Hepatocyte (in vitro differentiated cells): ENCODE data around the gene CD40.

Source experiments
- CTCF ChIP-seq: fragments of 200-600 bp; sonication (generic); IDR thresholded peaks from 2 replicates; pipeline ENCODE4 v1.5.1; 2016; ENCODE audit warnings: antibody characterized with exemption, mild to moderate bottlenecking; ENCODE audit not compliant: poor library complexity
- EZH2 ChIP-seq: fragments of 200-600 bp; sonication (generic); IDR thresholded peaks from 2 replicates; pipeline ENCODE4 v1.6.1; 2016; ENCODE audit warnings: antibody characterized with exemption, mild to moderate bottlenecking, borderline replicate concordance
- EZH2phosphoT487 ChIP-seq: fragments of 200-600 bp; sonication (generic); IDR thresholded peaks from one replicate; pipeline ENCODE4 v1.6.1; 2018; ENCODE audit warnings: antibody characterized with exemption, mild to moderate bottlenecking, low read depth, moderate library complexity; ENCODE audit not compliant: unreplicated experiment, severe bottlenecking

GRCh38 chr20:46111836-46112212 lies 6.3 kb upstream of the CD40 start:
- TF ChIP-seq CTCF (no peak), EZH2 (no peak), EZH2phosphoT487 (no peak)
